Peyer's patch (tissue), 4 donors: ENCODE data around the gene SLC25A25.

Experiments used
- CTCF ChIP-seq, 6 experiments: fragments of 450-650 bp in 4 of 6; fragments of 200-600 bp in 2 of 6; sonication (generic) in 1 of 6; IDR thresholded peaks; one replicate each; pipeline ENCODE4 v1.5.1; 2017 to 2019; ENCODE audit warnings: antibody characterized with exemption in 6 of 6, mild to moderate bottlenecking in 3 of 6, moderate library complexity in 1 of 6
- POLR2A ChIP-seq, 2 donors: fragments of 450-650 bp; IDR thresholded peaks; one replicate each; pipeline ENCODE4 v1.5.1; 2017; ENCODE audit warnings: antibody characterized with exemption in 2 of 2, mild to moderate bottlenecking in 2 of 2, moderate library complexity in 2 of 2

- TF ChIP-seq CTCF (IDR thresholded peaks at IDR 0.05) (no peak), POLR2A (IDR thresholded peaks at IDR 0.05) (no peak)
Measured at GRCh38 chr9:128143525-128144238, 75.7 kb downstream of the SLC25A25 start.
